OCI-LY7 (cell line): ENCODE measurements around the gene KDM4B. TPM values are rescaled to one million over a fixed set of nuclear protein-coding genes. Genes with fewer than 3 reads are reported as not detected.

Experiments
- BruUV-seq: library from RNA; stranded (reverse); fragments of 400-500 nt; replicated peaks from 2 replicates; lab custom pipeline; 2021; lab: Mats Ljungman, UMichigan
- CTCF ChIA-PET: fragments of 300-600 bp; sonication (Branson Sonifier 250); formaldehyde crosslinking; loops from one replicate; lab custom pipeline; 2022; ENCODE audit warnings: antibody characterized with exemption; ENCODE audit not compliant: unreplicated experiment; lab: Charles Lee
- POLR2A ChIA-PET: fragments of 300-600 bp; sonication (Branson Sonifier 250); formaldehyde crosslinking; loops from one replicate; lab custom pipeline; 2022; ENCODE audit warnings: antibody characterized with exemption; lab: Charles Lee
- DNase-seq: peaks from one replicate; pipeline ENCODE4 v3.0.0-alpha.2; 2015; ENCODE audit warnings: low spot score
- H2AFZ ChIP-seq: fragments of 200-600 bp; sonication (generic), shearing (Covaris generic); 2 replicates; pipeline ENCODE4 v1.6.1; 2014; ENCODE audit warnings: mild to moderate bottlenecking, antibody characterized with exemption, low read length, moderate library complexity
- H3K27ac ChIP-seq: fragments of 200-600 bp; sonication (generic); 2 replicates; pipeline ENCODE4 v1.5.1; 2014; ENCODE audit warnings: mixed run types, low read depth, mild to moderate bottlenecking, moderate library complexity, low read length, inconsistent platforms; ENCODE audit not compliant: poor library complexity, severe bottlenecking
- H3K36me3 ChIP-seq: fragments of 200-600 bp; sonication (generic); 2 replicates; pipeline ENCODE4 v1.6.1; 2014; ENCODE audit warnings: mild to moderate bottlenecking, antibody characterized with exemption, low read length, moderate library complexity, mixed read lengths; ENCODE audit not compliant: insufficient read depth
- H3K4me1 ChIP-seq: fragments of 200-600 bp; sonication (generic); 2 replicates; pipeline ENCODE4 v1.5.1; 2014; ENCODE audit warnings: mild to moderate bottlenecking, low read length; ENCODE audit not compliant: insufficient read depth, poor library complexity, severe bottlenecking
- H3K4me2 ChIP-seq: fragments of 200-600 bp; sonication (generic); 2 replicates; pipeline ENCODE4 v1.6.1; 2014; ENCODE audit warnings: mild to moderate bottlenecking, low read length
- H3K4me3 ChIP-seq: fragments of 200-600 bp; sonication (generic); 2 replicates; pipeline ENCODE4 v1.5.1; 2014; ENCODE audit warnings: mild to moderate bottlenecking, low read depth, low read length; ENCODE audit not compliant: poor library complexity, severe bottlenecking
- H3K79me2 ChIP-seq: fragments of 200-600 bp; sonication (generic); 2 replicates; pipeline ENCODE4 v1.6.1; 2016; ENCODE audit warnings: low read depth, mild to moderate bottlenecking, low read length, moderate library complexity, mixed read lengths; ENCODE audit not compliant: insufficient read depth
- H3K9me2 ChIP-seq: fragments of 200-600 bp; sonication (generic); 2 replicates; pipeline ENCODE4 v1.6.1; 2016; ENCODE audit warnings: mild to moderate bottlenecking, low read length, mixed read lengths; ENCODE audit not compliant: insufficient read depth
- H3K9me3 ChIP-seq: fragments of 200-600 bp; sonication (generic); 2 replicates; pipeline ENCODE4 v1.6.1; 2014; ENCODE audit warnings: mild to moderate bottlenecking, mixed run types, low read length, mixed read lengths
- H4K20me1 ChIP-seq: fragments of 200-600 bp; sonication (generic); 2 replicates; pipeline ENCODE4 v1.6.1; 2014; ENCODE audit warnings: mild to moderate bottlenecking, antibody characterized with exemption, low read length, moderate library complexity, mixed read lengths; ENCODE audit not compliant: insufficient read depth
- EZH2phosphoT487 ChIP-seq: fragments of 200-600 bp; sonication (generic); IDR thresholded peaks from 2 replicates; pipeline ENCODE4 v1.6.1; 2018; ENCODE audit warnings: low read depth, borderline replicate concordance, mild to moderate bottlenecking, mixed run types, antibody characterized with exemption, low read length, moderate library complexity, mixed read lengths
- intact Hi-C: fragments of 100-400 bp; cut with micrococcal nuclease; formaldehyde crosslinking; loops from one replicate; pipeline ENCODE4 v1.10.0; 2022; ENCODE audit not compliant: unreplicated experiment
- total RNA-seq, 2 experiments: library from RNA; depleted of rRNA in 1 of 2; stranded (reverse); fragments of >200 nt in 1 of 2; shearing (Covaris generic) in 1 of 2; gene quantifications; 2 replicates each; pipeline ENCODE4 v1.2.3, GENCODE V29; 2014 to 2022
- TF ChIP-seq, protein P1 (sequence below): fragments of 200-600 bp; sonication (generic); conservative IDR thresholded peaks from 2 replicates; pipeline ENCODE4 v1.5.1; 2014; ENCODE audit warnings: mild to moderate bottlenecking, antibody characterized with exemption, low read length, moderate library complexity, mixed read lengths

The KDM4B gene
- total RNA-seq, 2 experiments from 2014 or later: 24.3 to 44.2 TPM

DNA sequence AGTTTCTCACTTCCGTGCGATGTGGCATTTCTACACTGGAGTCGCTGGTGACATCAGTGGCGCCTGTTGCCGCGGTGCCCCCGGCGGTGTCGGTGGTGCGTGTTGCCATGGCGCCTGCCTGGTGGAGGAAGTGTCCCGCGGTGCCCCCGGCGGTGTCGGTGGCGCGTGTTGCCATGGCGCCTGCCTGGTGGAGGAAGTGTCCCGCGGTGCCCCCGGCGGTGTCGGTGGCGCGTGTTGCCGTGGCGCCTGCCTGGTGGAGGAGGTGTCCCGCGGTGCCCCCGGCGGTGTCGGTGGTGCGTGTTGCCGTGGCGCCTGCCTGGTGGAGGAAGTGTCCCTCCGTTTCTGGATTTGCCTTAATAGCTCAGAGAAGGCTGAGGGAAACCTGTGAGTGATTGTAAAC lies 127.6 kb downstream of the KDM4B start:
- peaks cover 15% of the 10 kb centered on the region for H3K9me3 ChIP-seq
- H3K27ac ChIP-seq: no peak overlapping the region
- POLR2A ChIA-PET: no interaction called here
- intact Hi-C loops: no loop called here
- peaks cover 26% of the 10 kb centered on the region for H3K36me3 ChIP-seq
- no peak overlapping the region for H2AFZ ChIP-seq
- H3K4me1 ChIP-seq: no peaks in the 10 kb centered on the region
- H3K9me2 ChIP-seq: no peaks in the 10 kb centered on the region
- H3K79me2 ChIP-seq: no peaks in the 10 kb centered on the region
- H3K4me3 ChIP-seq: no peak overlapping the region
- H4K20me1 ChIP-seq: no peaks in the 10 kb centered on the region
- TF ChIP-seq, protein P1, sequence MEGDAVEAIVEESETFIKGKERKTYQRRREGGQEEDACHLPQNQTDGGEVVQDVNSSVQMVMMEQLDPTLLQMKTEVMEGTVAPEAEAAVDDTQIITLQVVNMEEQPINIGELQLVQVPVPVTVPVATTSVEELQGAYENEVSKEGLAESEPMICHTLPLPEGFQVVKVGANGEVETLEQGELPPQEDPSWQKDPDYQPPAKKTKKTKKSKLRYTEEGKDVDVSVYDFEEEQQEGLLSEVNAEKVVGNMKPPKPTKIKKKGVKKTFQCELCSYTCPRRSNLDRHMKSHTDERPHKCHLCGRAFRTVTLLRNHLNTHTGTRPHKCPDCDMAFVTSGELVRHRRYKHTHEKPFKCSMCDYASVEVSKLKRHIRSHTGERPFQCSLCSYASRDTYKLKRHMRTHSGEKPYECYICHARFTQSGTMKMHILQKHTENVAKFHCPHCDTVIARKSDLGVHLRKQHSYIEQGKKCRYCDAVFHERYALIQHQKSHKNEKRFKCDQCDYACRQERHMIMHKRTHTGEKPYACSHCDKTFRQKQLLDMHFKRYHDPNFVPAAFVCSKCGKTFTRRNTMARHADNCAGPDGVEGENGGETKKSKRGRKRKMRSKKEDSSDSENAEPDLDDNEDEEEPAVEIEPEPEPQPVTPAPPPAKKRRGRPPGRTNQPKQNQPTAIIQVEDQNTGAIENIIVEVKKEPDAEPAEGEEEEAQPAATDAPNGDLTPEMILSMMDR: no peak
- TF ChIP-seq EZH2phosphoT487: no peak
- CTCF ChIA-PET: no interaction called here
- no TSS peak for BruUV-seq
- H3K4me2 ChIP-seq: no peak overlapping the region
- no peak for DNase-seq

DNA sequence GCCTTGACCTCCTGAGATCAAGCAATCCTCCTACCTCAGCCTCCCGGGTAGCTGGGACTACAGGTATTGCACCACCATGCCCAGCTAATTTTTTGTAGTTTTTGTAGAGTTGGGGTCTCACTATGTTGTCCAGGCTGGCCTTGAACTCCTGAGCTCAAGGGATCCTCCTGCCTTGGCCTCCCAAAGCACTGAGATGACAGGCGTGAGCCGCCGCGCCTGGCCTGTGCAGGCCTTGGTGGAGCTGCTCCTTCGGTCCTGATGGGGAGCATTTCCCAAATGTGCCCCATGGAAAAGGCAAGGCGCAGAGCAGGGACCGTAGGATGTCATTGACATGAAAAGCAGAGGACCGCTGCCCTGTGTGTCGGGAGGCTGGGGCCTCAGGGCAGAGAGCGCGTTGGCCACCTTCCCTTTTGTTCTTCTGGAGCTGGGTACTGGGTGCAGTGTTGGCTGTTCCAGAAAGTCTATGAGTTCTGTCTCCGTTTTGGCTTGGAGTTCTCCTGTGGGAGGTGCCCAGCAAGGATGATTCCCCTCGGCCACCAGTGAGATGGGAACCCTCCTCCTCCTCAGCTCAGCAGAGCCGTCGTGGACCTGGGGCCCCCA lies 128.5 kb downstream of the KDM4B start:
- Histone ChIP-seq H3K4me1 (no peaks in the 10 kb centered on the region), H3K27ac (no peak overlapping the region), H3K36me3 (peaks cover 26% of the 10 kb centered on the region), H4K20me1 (no peaks in the 10 kb centered on the region), H2AFZ (no peak overlapping the region), H3K4me2 (no peak overlapping the region), H3K79me2 (no peaks in the 10 kb centered on the region), H3K9me3 (peaks cover 15% of the 10 kb centered on the region), H3K4me3 (no peak overlapping the region), H3K9me2 (no peaks in the 10 kb centered on the region)
- intact Hi-C loops: no loop called here
- CTCF ChIA-PET: no interaction called here
- no peak for DNase-seq
- POLR2A ChIA-PET: no interaction called here
- TF ChIP-seq, protein P1: no peak
- no peak for TF ChIP-seq EZH2phosphoT487
- no TSS peak for BruUV-seq

DNA sequence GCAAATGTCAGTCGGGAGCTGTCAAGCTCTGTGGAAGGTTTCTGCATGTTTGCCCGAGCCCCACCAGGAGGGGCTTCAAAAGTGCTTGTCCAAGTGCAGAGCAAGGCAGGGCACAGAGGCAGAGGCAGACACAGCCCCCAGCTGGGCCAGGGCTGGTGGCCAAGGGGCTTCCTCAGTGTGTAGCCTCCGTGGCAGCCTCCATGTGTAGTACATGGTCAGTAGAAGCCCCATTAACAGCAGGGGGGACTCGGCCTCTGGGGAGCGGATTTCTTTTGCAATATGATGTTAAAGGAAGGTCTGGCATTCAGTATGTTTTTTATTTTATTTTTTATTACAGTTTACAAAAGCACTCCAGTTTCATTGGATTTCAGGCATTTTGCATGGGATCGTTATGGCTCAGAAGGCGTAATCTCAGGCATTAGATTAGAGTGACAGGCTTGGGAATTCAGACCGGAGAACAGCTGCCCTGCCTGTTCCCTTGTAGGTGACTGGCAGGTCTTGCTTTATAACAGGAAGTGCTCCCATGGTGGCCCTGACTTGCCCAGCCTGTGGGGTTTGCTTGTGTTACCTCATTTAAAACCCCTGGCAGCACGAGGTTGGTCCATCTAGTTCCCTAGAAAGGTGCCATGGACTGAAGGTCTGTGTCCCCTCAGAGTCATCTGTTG lies 129.2 kb downstream of the KDM4B start:
- TF ChIP-seq, protein P1: no peak
- no peak for TF ChIP-seq EZH2phosphoT487
- Histone ChIP-seq H3K36me3 (peaks cover 26% of the 10 kb centered on the region), H3K9me3 (peaks cover 15% of the 10 kb centered on the region), H3K4me1 (no peaks in the 10 kb centered on the region), H4K20me1 (no peaks in the 10 kb centered on the region), H2AFZ (no peak overlapping the region), H3K4me2 (no peak overlapping the region), H3K4me3 (no peak overlapping the region), H3K27ac (no peak overlapping the region), H3K9me2 (no peaks in the 10 kb centered on the region), H3K79me2 (no peaks in the 10 kb centered on the region)
- ChIA-PET POLR2A (no interaction called here), CTCF (no interaction called here)
- intact Hi-C loops: no loop called here
- DNase-seq: no peak
- BruUV-seq: no TSS peak
